ENCODE results near the gene ZNF573.

GRCh38 chr19:37790244-37790925 lies 11.0 kb upstream of the ZNF573 start:
- TF ChIP-seq EZH2 (IDR thresholded peaks at IDR 0.05) (no peak), POLR2AphosphoS5 (IDR thresholded peaks at IDR 0.05; ENCODE audit: borderline replicate concordance, low read depth, low read length) (no peak), FOXP2 (optimal IDR thresholded peaks at IDR 0.05; ENCODE audit: control extremely low read depth, extremely low read length, insufficient read depth) (no peak)

Data from SK-N-MC (cell line).